Esophagus muscularis mucosa (tissue), 4 donors: ENCODE results near the gene RAB17. TPM values are rescaled to one million over a fixed set of nuclear protein-coding genes. Genes with fewer than 3 reads are reported as not detected.

Experiments used
- DNase-seq: peaks from one replicate; pipeline ENCODE4 v3.0.0-alpha.2; 2017; ENCODE audit errors: extremely low spot score
- H3K27ac ChIP-seq, 4 donors: fragments of 200-600 bp; sonication (generic); replicated peaks in 1 of 4; 1 replicate in 3 of 4; 2 replicates in 1 of 4; pipeline ENCODE4 v1.5.1; 2016 to 2019; ENCODE audit warnings: mild to moderate bottlenecking in 1 of 4
- H3K27me3 ChIP-seq, 4 donors: fragments of 200-600 bp; sonication (generic); one replicate each; pipeline versions ENCODE4 v1.5.1 to v1.6.0; 2016 to 2019
- H3K36me3 ChIP-seq, 4 donors: fragments of 200-600 bp; sonication (generic); one replicate each; pipeline ENCODE4 v1.5.1; 2016 to 2019
- H3K4me1 ChIP-seq, 4 donors: fragments of 200-600 bp; sonication (generic); one replicate each; pipeline ENCODE4 v1.5.1; 2016 to 2019
- H3K4me3 ChIP-seq, 4 donors: fragments of 200-600 bp; sonication (generic); 1 replicate in 2 of 4; 2 replicates in 2 of 4; pipeline ENCODE4 v1.5.1; 2016 to 2019; ENCODE audit warnings: mild to moderate bottlenecking in 4 of 4, moderate library complexity in 1 of 4
- H3K9me3 ChIP-seq, 4 donors: fragments of 200-600 bp; sonication (generic); 1 replicate in 3 of 4; 2 replicates in 1 of 4; pipeline ENCODE4 v1.5.1; 2016 to 2019
- EP300 ChIP-seq: sonication (generic); formaldehyde crosslinking; IDR thresholded peaks from one replicate; pipeline ENCODE4 v1.6.1; 2017; ENCODE audit warnings: antibody characterized with exemption
- POLR2A ChIP-seq: fragments of 450-650 bp; IDR thresholded peaks from one replicate; pipeline ENCODE4 v1.6.1; 2017; ENCODE audit warnings: antibody characterized with exemption, moderate library complexity, mild to moderate bottlenecking, low read depth
- POLR2AphosphoS5 ChIP-seq, 2 donors: sonication (generic); formaldehyde crosslinking; IDR thresholded peaks; one replicate each; pipeline ENCODE4 v1.6.1; 2017; ENCODE audit warnings: antibody characterized with exemption in 2 of 2
- WGBS: methylation state at CpG from one replicate; pipeline ENCODE4 v1.1.5; 2018; 5-methylcytosine and 5-hydroxymethylcytosine counted together
- intact Hi-C: fragments of 100-400 bp; cut with DNase I; formaldehyde crosslinking; loops from one replicate; pipeline ENCODE4 v1.15.1; 2023
- total RNA-seq, 4 donors: library from RNA; depleted of rRNA; stranded (reverse); fragments of >200 nt; gene quantifications; one replicate each; pipeline versions ENCODE4 v1.1.0 to v1.2.1, GENCODE V29; 2016
- TF ChIP-seq, protein P1 (sequence below), 3 experiments: fragments of 200-600 bp in 2 of 3; fragments of 450-650 bp in 1 of 3; sonication (generic) in 2 of 3; IDR thresholded peaks; one replicate each; pipeline ENCODE4 v1.5.1; 2017 to 2019; ENCODE audit warnings: antibody characterized with exemption in 3 of 3, mild to moderate bottlenecking in 2 of 3, moderate library complexity in 1 of 3

RAB17 gene
- total RNA-seq = 1 to 10 TPM in 2 of 4 donors, under 1 TPM in 2; 0.83 to 3.7 (median 1.4) TPM

GRCh38 chr2:237590272-237591140 lies at the start of gene RAB17:
Gene RAB17, minus strand, starts transcription at chr2:237590734. Its CDS starts 4,580 bp downstream, at chr2:237586154.
- Histone ChIP-seq H3K27me3 (no peaks in the 10 kb centered on the region), H3K36me3 (no peaks in the 10 kb centered on the region), H3K27ac (peak within 1 kb of the TSS; percentile 37 to 60 (median 51)), H3K4me3 (no peak within 1 kb of the TSS), H3K4me1 (peaks cover 28 to 51% (median 42%) of the 10 kb centered on the region in 4 donors), H3K9me3 (no peaks in the 10 kb centered on the region)
- no peak for DNase-seq
- 61% methylated on average over 10 of the region's 16 CpGs for WGBS
- intact Hi-C loops = no loop called here
- TF ChIP-seq POLR2A = no peak
- peak; percentile 56 for TF ChIP-seq EP300
- TF ChIP-seq POLR2AphosphoS5 (IDR thresholded peaks at IDR 0.05) = no peak

- TF ChIP-seq EP300 (no peak), POLR2AphosphoS5 (IDR thresholded peaks at IDR 0.05) (no peak), POLR2A (no peak)
- TF ChIP-seq, protein P1, sequence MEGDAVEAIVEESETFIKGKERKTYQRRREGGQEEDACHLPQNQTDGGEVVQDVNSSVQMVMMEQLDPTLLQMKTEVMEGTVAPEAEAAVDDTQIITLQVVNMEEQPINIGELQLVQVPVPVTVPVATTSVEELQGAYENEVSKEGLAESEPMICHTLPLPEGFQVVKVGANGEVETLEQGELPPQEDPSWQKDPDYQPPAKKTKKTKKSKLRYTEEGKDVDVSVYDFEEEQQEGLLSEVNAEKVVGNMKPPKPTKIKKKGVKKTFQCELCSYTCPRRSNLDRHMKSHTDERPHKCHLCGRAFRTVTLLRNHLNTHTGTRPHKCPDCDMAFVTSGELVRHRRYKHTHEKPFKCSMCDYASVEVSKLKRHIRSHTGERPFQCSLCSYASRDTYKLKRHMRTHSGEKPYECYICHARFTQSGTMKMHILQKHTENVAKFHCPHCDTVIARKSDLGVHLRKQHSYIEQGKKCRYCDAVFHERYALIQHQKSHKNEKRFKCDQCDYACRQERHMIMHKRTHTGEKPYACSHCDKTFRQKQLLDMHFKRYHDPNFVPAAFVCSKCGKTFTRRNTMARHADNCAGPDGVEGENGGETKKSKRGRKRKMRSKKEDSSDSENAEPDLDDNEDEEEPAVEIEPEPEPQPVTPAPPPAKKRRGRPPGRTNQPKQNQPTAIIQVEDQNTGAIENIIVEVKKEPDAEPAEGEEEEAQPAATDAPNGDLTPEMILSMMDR (IDR thresholded peaks at IDR 0.05) = no peak
- 98% methylated on average over 6 of the region's 6 CpGs for WGBS
- Histone ChIP-seq H3K4me3 (no peak overlapping the region), H3K4me1 (peaks cover 0 to 24% (median 5%) of the 10 kb centered on the region in 4 donors), H3K27ac (no peak overlapping the region), H3K9me3 (no peaks in the 10 kb centered on the region), H3K36me3 (peaks cover 0 to 2% (median 0%) of the 10 kb centered on the region in 4 donors), H3K27me3 (no peaks in the 10 kb centered on the region)
- intact Hi-C loops = loop anchor here (10.0 kb wide), 1 partner anchor 125 kb away; no protein-coding TSS in a partner anchor
- DNase-seq = no peak
Measured at GRCh38 chr2:237639836-237640220, 49.3 kb upstream of the RAB17 start.

GRCh38 chr2:237639052-237639835 lies 48.7 kb upstream of the RAB17 start:
- intact Hi-C loops = loop anchor here (10.0 kb wide), 1 partner anchor 124 kb away; no protein-coding TSS in a partner anchor
- Histone ChIP-seq H3K27ac (no peak overlapping the region), H3K9me3 (no peaks in the 10 kb centered on the region), H3K4me3 (no peak overlapping the region), H3K27me3 (no peaks in the 10 kb centered on the region), H3K4me1 (peaks cover 0 to 24% (median 5%) of the 10 kb centered on the region in 4 donors), H3K36me3 (no peaks in the 10 kb centered on the region)
- TF ChIP-seq POLR2A (no peak), POLR2AphosphoS5 (IDR thresholded peaks at IDR 0.05) (no peak), EP300 (no peak)
- TF ChIP-seq, protein P1 (IDR thresholded peaks at IDR 0.05) = no peak
- WGBS = 82% methylated on average over 11 of the region's 11 CpGs
- DNase-seq = no peak

DNA sequence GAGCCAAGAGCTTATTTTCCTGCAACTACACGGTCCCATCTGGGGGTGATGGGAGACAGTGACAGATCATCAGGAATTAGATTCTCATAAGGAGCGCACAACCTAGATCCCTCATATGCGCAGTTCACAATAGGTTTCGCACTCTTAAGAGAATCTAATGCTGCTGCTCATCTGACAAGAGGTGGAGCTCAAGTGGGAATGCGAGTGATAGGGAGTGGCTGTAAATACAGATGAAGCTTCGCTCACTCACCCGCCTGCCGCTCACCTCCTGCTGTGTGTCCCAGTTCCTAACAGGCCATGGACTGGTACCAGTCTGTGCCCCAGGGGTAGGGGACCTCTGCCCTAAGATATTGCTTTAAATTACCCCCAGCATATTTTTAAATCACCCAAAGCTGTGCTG lies 47.6 kb upstream of the RAB17 start:
- Histone ChIP-seq H3K27ac (no peak overlapping the region), H3K4me1 (peaks cover 6 to 32% (median 12%) of the 10 kb centered on the region in 4 donors), H3K36me3 (no peaks in the 10 kb centered on the region), H3K4me3 (no peak overlapping the region), H3K9me3 (no peaks in the 10 kb centered on the region), H3K27me3 (no peaks in the 10 kb centered on the region)
- intact Hi-C loops = loop anchor here (10.0 kb wide), 1 partner anchor 123 kb away; no protein-coding TSS in a partner anchor
- 88% methylated on average over 8 of the region's 8 CpGs for WGBS
- DNase-seq = no peak
- TF ChIP-seq, protein P1 (IDR thresholded peaks at IDR 0.05) = no peak
- TF ChIP-seq POLR2A (no peak), POLR2AphosphoS5 (IDR thresholded peaks at IDR 0.05) (no peak), EP300 (no peak)
